Spleen (tissue), 11 donors: ENCODE data around the gene DALRD3. TPM values are rescaled to one million over a fixed set of nuclear protein-coding genes. Genes with fewer than 3 reads are reported as not detected.

Experiments used
- DNase-seq: peaks from one replicate; pipeline ENCODE4 v3.0.0-alpha.2; 2020
- H3K27ac ChIP-seq, 8 donors: fragments of 200-600 bp; sonication (generic) in 7 of 8; 1 replicate in 4 of 8; 2 replicates in 4 of 8; pipeline versions ENCODE4 v1.5.0 to v1.8.0; 2016 to 2021; ENCODE audit warnings: inconsistent platforms in 4 of 8, mild to moderate bottlenecking in 4 of 8, moderate library complexity in 1 of 8
- H3K27me3 ChIP-seq, 7 donors: fragments of 200-600 bp; sonication (generic) in 6 of 7; replicated peaks in 1 of 7; 1 replicate in 4 of 7; 2 replicates in 3 of 7; pipeline versions ENCODE4 v1.5.0 to v1.8.0; 2016 to 2021; ENCODE audit warnings: inconsistent platforms in 3 of 7, mild to moderate bottlenecking in 1 of 7
- H3K36me3 ChIP-seq, 6 donors: fragments of 200-600 bp; sonication (generic) in 5 of 6; 1 replicate in 4 of 6; 2 replicates in 2 of 6; pipeline versions ENCODE4 v1.5.0 to v1.8.0; 2016 to 2021; ENCODE audit warnings: inconsistent platforms in 2 of 6
- H3K4me1 ChIP-seq, 6 donors: fragments of 200-600 bp; sonication (generic) in 5 of 6; 1 replicate in 3 of 6; 2 replicates in 3 of 6; pipeline versions ENCODE4 v1.5.0 to v1.8.0; 2016 to 2021; ENCODE audit warnings: inconsistent platforms in 3 of 6
- H3K4me3 ChIP-seq, 8 donors: fragments of 200-600 bp; sonication (generic) in 7 of 8; 1 replicate in 4 of 8; 2 replicates in 4 of 8; pipeline versions ENCODE4 v1.5.0 to v1.8.0; 2016 to 2021; ENCODE audit warnings: inconsistent platforms in 4 of 8, mild to moderate bottlenecking in 4 of 8, moderate library complexity in 2 of 8
- H3K9me3 ChIP-seq, 8 donors: fragments of 200-600 bp; sonication (generic) in 7 of 8; 1 replicate in 4 of 8; 2 replicates in 4 of 8; pipeline versions ENCODE4 v1.5.0 to v1.8.0; 2016 to 2021; ENCODE audit warnings: inconsistent platforms in 4 of 8
- POLR2A ChIP-seq, 3 donors: fragments of 450-650 bp; IDR thresholded peaks; one replicate each; pipeline ENCODE4 v1.5.1; 2017; ENCODE audit warnings: antibody characterized with exemption in 3 of 3, mild to moderate bottlenecking in 1 of 3
- POLR2AphosphoS5 ChIP-seq, 3 donors: sonication (generic); formaldehyde crosslinking; IDR thresholded peaks; one replicate each; pipeline ENCODE4 v1.5.1; 2017; ENCODE audit warnings: antibody characterized with exemption in 3 of 3
- WGBS, 5 donors: extraction: QIAGEN DNeasy Blood & Tissue Kit in 3 of 5; methylation state at CpG; one replicate each; pipeline versions ENCODE4 v1.1.5 to v1.1.7; 2013 to 2018; 5-methylcytosine and 5-hydroxymethylcytosine counted together
- intact Hi-C: fragments of 100-400 bp; cut with DNase I; formaldehyde crosslinking; loops from one replicate; pipeline ENCODE4 v1.15.0; 2023; ENCODE audit warnings: low total_unique reads
- polyA plus RNA-seq, 3 donors: library from polyadenylated mRNA; stranded (reverse); fragments of 200-250 nt; gene quantifications; one replicate each; pipeline ENCODE4 v1.2.1, GENCODE V29; 2013
- total RNA-seq, 7 donors: library from RNA; depleted of rRNA in 3 of 7; stranded (reverse); fragments of >200 nt in 3 of 7; fragmentation: NEBNext Ultra II Directional in 4 of 7; extraction: Animal tissue kit (Norgen Biotek cat#: 25700) in 4 of 7; gene quantifications; one replicate each; pipeline versions ENCODE4 v1.1.0 to v1.2.1, GENCODE V29; 2016 to 2021
- TF ChIP-seq, protein P1 (sequence below), 11 experiments: fragments of 200-600 bp in 7 of 11; fragments of 450-650 bp in 4 of 11; sonication (generic) in 4 of 11; IDR thresholded peaks in 8 of 11; conservative IDR thresholded peaks in 3 of 11; 1 replicate in 7 of 11; 2 replicates in 4 of 11; pipeline versions ENCODE4 v1.4.0 to v1.8.0; 2016 to 2021; ENCODE audit warnings: antibody characterized with exemption in 11 of 11, inconsistent platforms in 4 of 11, mild to moderate bottlenecking in 1 of 11
- donor health status: healthy with polysubstance abuse.
- donor health status: DM: no; HTN: no; CAD: no; lungs with moderate emphysema.
- donor health status: DM: no; HTN: no; CAD: no.
- donor health status: Bipolar disorder and iron deficiency.
- donor health status: healthy.
- donor health status: DM: no; HTN: no; CAD: no.
- donor health status: DM: yes; HTN: yes; CAD: no.

Gene DALRD3
- total and polyA plus RNA-seq, 10 donors = 16.4 to 32.0 (median 25.3) TPM

DNA sequence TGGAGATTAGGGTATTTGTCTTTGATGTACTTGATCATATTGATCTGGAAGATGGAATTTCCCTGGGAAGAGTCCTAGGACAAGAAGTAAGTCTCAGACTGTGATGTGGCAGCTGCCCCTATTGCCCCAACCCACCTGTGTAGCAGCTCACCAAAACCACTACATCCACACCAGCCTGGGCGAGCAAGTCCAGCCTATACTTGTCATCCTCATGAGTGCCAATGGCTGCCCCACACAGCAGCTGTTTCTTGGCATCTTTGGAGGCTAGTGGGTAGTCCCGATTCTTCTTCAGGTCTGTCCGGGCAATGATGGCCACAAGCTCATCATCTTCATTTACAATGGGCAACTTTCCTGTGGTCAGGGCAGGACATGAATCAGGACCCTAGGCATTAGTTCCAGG lies 8.2 kb upstream of the DALRD3 start:
- peaks cover 20 to 77% (median 57%) of the 10 kb centered on the region in 6 donors for H3K4me1 ChIP-seq
- H3K9me3 ChIP-seq = no peaks in the 10 kb centered on the region
- H3K27ac ChIP-seq = peak overlapping the region in 1 of 8 donors; percentile 11
- peaks cover 0 to 70% (median 54%) of the 10 kb centered on the region in 6 donors for H3K36me3 ChIP-seq
- no peak overlapping the region for H3K4me3 ChIP-seq
- H3K27me3 ChIP-seq = no peaks in the 10 kb centered on the region
- 92 to 98% (median 94%) methylated on average over 3 of the region's 3 CpGs; no CpG with 5 or more reads in 1 of the 5 donors for WGBS, 5 donors
- no peak for DNase-seq
- TF ChIP-seq POLR2A (IDR thresholded peaks at IDR 0.05) (no peak), POLR2AphosphoS5 (IDR thresholded peaks at IDR 0.05) (peak in 2 of 3 donors; percentile 16 to 31)
- TF ChIP-seq, protein P1, sequence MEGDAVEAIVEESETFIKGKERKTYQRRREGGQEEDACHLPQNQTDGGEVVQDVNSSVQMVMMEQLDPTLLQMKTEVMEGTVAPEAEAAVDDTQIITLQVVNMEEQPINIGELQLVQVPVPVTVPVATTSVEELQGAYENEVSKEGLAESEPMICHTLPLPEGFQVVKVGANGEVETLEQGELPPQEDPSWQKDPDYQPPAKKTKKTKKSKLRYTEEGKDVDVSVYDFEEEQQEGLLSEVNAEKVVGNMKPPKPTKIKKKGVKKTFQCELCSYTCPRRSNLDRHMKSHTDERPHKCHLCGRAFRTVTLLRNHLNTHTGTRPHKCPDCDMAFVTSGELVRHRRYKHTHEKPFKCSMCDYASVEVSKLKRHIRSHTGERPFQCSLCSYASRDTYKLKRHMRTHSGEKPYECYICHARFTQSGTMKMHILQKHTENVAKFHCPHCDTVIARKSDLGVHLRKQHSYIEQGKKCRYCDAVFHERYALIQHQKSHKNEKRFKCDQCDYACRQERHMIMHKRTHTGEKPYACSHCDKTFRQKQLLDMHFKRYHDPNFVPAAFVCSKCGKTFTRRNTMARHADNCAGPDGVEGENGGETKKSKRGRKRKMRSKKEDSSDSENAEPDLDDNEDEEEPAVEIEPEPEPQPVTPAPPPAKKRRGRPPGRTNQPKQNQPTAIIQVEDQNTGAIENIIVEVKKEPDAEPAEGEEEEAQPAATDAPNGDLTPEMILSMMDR (IDR thresholded peaks at IDR 0.05 in 8 of 11, conservative IDR thresholded peaks at IDR 0.05 in 3 of 11) = no peak
- intact Hi-C loops = loop anchor here (10.0 kb wide), 1 partner anchor 78 kb away; the partner anchor contains the start of gene QARS1

DNA sequence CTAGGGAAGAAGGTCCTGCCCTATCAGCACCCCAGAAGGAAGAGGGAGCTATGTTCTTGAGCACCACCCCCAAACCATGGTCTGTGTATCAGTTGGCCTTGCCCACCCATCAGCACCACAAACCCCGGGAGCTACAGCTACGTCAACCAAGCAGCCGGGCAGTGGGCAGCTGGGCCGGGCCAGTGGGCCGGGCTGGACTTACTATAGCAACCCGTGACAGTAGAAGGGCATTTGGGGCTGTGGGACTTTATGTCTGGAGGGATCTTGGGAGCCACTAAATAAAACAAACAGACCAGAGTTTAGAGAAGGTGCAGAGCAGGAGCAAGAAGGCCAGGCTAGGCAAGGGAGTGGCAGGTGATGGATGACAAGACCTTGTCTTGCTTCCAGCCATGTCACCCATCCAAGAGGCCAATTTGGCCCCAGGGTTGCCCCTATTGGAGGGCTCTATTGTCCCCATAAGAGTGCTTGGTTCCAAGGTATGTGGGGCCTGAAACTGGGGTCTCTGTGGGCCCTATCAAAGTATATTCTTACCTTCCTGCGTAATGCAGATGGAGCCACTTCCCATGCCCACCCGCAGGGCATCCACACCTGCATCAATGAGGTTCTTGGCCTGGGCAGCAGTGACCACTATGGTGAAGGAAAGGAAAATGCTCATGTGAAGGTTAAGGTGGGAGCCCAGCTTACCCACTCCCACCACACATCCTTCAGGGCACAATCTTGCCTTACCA lies 7.6 kb upstream of the DALRD3 start:
- Histone ChIP-seq H3K4me3 (no peak overlapping the region), H3K4me1 (peaks cover 20 to 79% (median 57%) of the 10 kb centered on the region in 6 donors), H3K36me3 (peaks cover 0 to 64% (median 49%) of the 10 kb centered on the region in 6 donors), H3K9me3 (no peaks in the 10 kb centered on the region), H3K27ac (peak overlapping the region in 2 of 8 donors; percentile 11 to 53), H3K27me3 (no peaks in the 10 kb centered on the region)
- 84 to 94% (median 91%) methylated on average over 6 to 8 of the region's 8 CpGs for WGBS, 5 donors
- intact Hi-C loops = loop anchor here (10.0 kb wide), 1 partner anchor 79 kb away; the partner anchor contains the start of gene QARS1
- no peak for DNase-seq
- TF ChIP-seq, protein P1 (IDR thresholded peaks at IDR 0.05 in 8 of 11, conservative IDR thresholded peaks at IDR 0.05 in 3 of 11) = no peak
- TF ChIP-seq POLR2A (IDR thresholded peaks at IDR 0.05) = no peak
- TF ChIP-seq POLR2AphosphoS5 (IDR thresholded peaks at IDR 0.05) = peak in 2 of 3 donors; percentile 41 to 66

DNA sequence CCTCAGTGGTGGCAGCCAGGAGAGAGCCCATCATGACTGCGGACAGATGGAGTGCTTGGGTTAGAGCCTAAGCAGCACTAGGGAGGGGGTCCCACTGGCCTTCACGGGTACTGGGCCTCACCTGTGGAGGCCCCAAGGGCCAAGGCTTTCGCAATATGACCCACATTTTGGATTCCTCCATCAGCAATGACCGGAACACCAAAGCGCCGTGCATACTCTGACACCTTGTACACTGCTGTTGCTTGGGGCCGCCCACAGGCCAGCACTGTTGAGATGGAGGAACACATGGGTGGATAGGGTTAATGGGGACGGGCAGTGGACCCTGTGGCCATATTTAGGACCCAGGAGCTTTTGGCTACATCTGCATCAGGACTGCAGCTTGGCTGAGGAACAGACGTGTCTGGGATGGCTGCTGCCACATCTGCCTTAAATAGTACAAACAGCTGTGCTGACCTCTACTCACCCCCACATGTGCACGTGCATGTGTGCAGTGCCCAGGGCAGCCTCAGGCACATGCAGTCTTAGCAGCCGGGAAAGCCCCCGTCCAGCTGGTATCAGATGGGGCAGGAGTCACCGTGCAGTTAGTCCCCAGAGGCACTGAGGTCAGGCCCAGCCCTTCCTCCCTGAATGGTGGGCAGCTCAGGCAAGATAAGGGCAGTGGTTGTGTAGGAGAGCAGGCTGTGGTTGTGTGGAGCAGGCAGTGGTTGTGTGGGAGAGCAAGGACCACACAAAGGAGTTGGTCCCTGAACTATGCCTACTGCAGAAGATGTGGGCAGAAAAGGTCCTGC lies 6.8 kb upstream of the DALRD3 start:
- H3K27ac ChIP-seq = peak overlapping the region in 2 of 8 donors; percentile 11 to 53
- DNase-seq = no peak

More for the DNA sequence above, 6.8 kb upstream of the DALRD3 start:
- Histone ChIP-seq H3K4me3 (no peak overlapping the region), H3K36me3 (peaks cover 0 to 57% (median 42%) of the 10 kb centered on the region in 6 donors), H3K4me1 (peaks cover 23 to 87% (median 63%) of the 10 kb centered on the region in 6 donors), H3K9me3 (no peaks in the 10 kb centered on the region), H3K27me3 (no peaks in the 10 kb centered on the region)
- intact Hi-C loops = loop anchor here (10.0 kb wide), 1 partner anchor 80 kb away; the partner anchor contains the start of gene QARS1
- WGBS, 5 donors = 27 to 78% (median 73%) methylated on average over 3 to 13 of the region's 13 CpGs
- TF ChIP-seq, protein P1 (IDR thresholded peaks at IDR 0.05 in 8 of 11, conservative IDR thresholded peaks at IDR 0.05 in 3 of 11) = no peak
- TF ChIP-seq POLR2AphosphoS5 (IDR thresholded peaks at IDR 0.05) = peak; percentile 46 to 70 (median 50)
